ENCODE measurements around the gene SORL1.

The SORL1 gene

GRCh38 chr11:121661880-121662486 is 209.9 kb downstream of the SORL1 start:
- DNase-seq (ENCODE audit: low read depth in 2 of 2) = peak; percentile 88 to 89

GRCh38 chr11:121664144-121664543 is 212.0 kb downstream of the SORL1 start:
- no peak for TF ChIP-seq CTCF (IDR thresholded peaks at IDR 0.05; ENCODE audit: low read depth, low read length)
- H3K4me3 ChIP-seq (replicated peaks in 1 of 2; ENCODE audit: low read depth in 2 of 2, low read length in 2 of 2) = no peak overlapping the region
- DNase-seq (ENCODE audit: low read depth in 2 of 2) = no peak

More at GRCh38 chr11:121661880-121662486, 209.9 kb downstream of the SORL1 start:
- H3K4me3 ChIP-seq (replicated peaks in 1 of 2; ENCODE audit: low read depth in 2 of 2, low read length in 2 of 2) = no peak overlapping the region
- no peak for TF ChIP-seq CTCF (IDR thresholded peaks at IDR 0.05; ENCODE audit: low read depth, low read length)

GRCh38 chr11:121665206-121665838 is 213.2 kb downstream of the SORL1 start:
- TF ChIP-seq CTCF (IDR thresholded peaks at IDR 0.05; ENCODE audit: low read depth, low read length) = no peak
- DNase-seq (ENCODE audit: low read depth in 2 of 2) = no peak
- H3K4me3 ChIP-seq (replicated peaks in 1 of 2; ENCODE audit: low read depth in 2 of 2, low read length in 2 of 2) = no peak overlapping the region

- no peak overlapping the region for H3K4me3 ChIP-seq (replicated peaks in 1 of 2; ENCODE audit: low read depth in 2 of 2, low read length in 2 of 2)
- TF ChIP-seq CTCF (IDR thresholded peaks at IDR 0.05; ENCODE audit: low read depth, low read length) = no peak
- no peak for DNase-seq (ENCODE audit: low read depth in 2 of 2)
These were observed 215.7 kb downstream of the SORL1 start for GRCh38 chr11:121667836-121668235.

- no peak for TF ChIP-seq CTCF (IDR thresholded peaks at IDR 0.05; ENCODE audit: low read depth, low read length)
- no peak for DNase-seq (ENCODE audit: low read depth in 2 of 2)
These were observed 217.3 kb downstream of the SORL1 start for GRCh38 chr11:121669422-121669821.

GRCh38 chr11:121670266-121670665 is 218.2 kb downstream of the SORL1 start:
- H3K4me3 ChIP-seq (replicated peaks in 1 of 2; ENCODE audit: low read depth in 2 of 2, low read length in 2 of 2) = no peak overlapping the region
- no peak for TF ChIP-seq CTCF (IDR thresholded peaks at IDR 0.05; ENCODE audit: low read depth, low read length)
- DNase-seq (ENCODE audit: low read depth in 2 of 2) = no peak

More at GRCh38 chr11:121669422-121669821, 217.3 kb downstream of the SORL1 start:
- H3K4me3 ChIP-seq (replicated peaks in 1 of 2; ENCODE audit: low read depth in 2 of 2, low read length in 2 of 2) = no peak overlapping the region

Measured in cardiac fibroblast (primary cell).